Measurements from ENCODE around the gene GNAI3.

- no peak for TF ChIP-seq CTCF (IDR thresholded peaks at IDR 0.05; ENCODE audit: low read depth, low read length)
- TF ChIP-seq POLR2A (IDR thresholded peaks at IDR 0.05; ENCODE audit: extremely low read depth, insufficient read length) = no peak
- no peak for TF ChIP-seq MAX (IDR thresholded peaks at IDR 0.05; ENCODE audit: low read depth, low read length)
- TF ChIP-seq MYC (IDR thresholded peaks at IDR 0.05; ENCODE audit: low read depth, low read length) = no peak
These were observed 81.9 kb downstream of the GNAI3 start for GRCh38 chr1:109630081-109630897.
